ENCODE data around the gene ITGB7. TPM values are rescaled to one million over a fixed set of nuclear protein-coding genes. Genes with fewer than 3 reads are reported as not detected.

ITGB7 gene
- total and polyA plus RNA-seq, 10 of the 15 experiments (the other 5 are each of a cell fraction or from before 2014, with no cell fraction given): 54.5 to 487 (median 252) TPM

- TF ChIP-seq ASH2L (IDR thresholded peaks at IDR 0.05; ENCODE audit: borderline replicate concordance, low read depth) (no peak), ZNF24 (IDR thresholded peaks at IDR 0.05) (no peak), MTA2 (IDR thresholded peaks at IDR 0.05; ENCODE audit: low read depth) (peak; percentile 47), MEF2B (IDR thresholded peaks at IDR 0.05; ENCODE audit: partially characterized antibody, poor library complexity, severe bottlenecking) (peak; percentile 37), NBN (IDR thresholded peaks at IDR 0.05) (peak; percentile 82), SMAD5 (IDR thresholded peaks at IDR 0.05; ENCODE audit: low read depth) (no peak), GATAD2B (conservative IDR thresholded peaks at IDR 0.05; ENCODE audit: low read depth) (no peak; the same call in none of the 2 replicates), SUPT20H (IDR thresholded peaks at IDR 0.05; ENCODE audit: borderline replicate concordance, control insufficient read depth, low read depth, low read length) (no peak), ZBTB33 (IDR thresholded peaks at IDR 0.05) (no peak), YY1 (IDR thresholded peaks at IDR 0.05; ENCODE audit: low read depth, low read length) (no peak), IKZF1 (conservative IDR thresholded peaks at IDR 0.05) (peak; percentile 10), JUNB (IDR thresholded peaks at IDR 0.05) (no peak), SREBF2 (IDR thresholded peaks at IDR 0.05; ENCODE audit: low read length) (no peak), DPF2 (IDR thresholded peaks at IDR 0.05) (peak; percentile 60), ZSCAN29 (IDR thresholded peaks at IDR 0.05) (no peak), CREM (IDR thresholded peaks at IDR 0.05; ENCODE audit: low read depth) (no peak), RBBP5 (conservative IDR thresholded peaks at IDR 0.05) (no peak), ATF7 (IDR thresholded peaks at IDR 0.05; ENCODE audit: low read depth) (no peak), PML (IDR thresholded peaks at IDR 0.05; ENCODE audit: low read length) (no peak), TCF7 (IDR thresholded peaks at IDR 0.05; ENCODE audit: borderline replicate concordance) (no peak)
- TF ChIP-seq, protein P1, sequence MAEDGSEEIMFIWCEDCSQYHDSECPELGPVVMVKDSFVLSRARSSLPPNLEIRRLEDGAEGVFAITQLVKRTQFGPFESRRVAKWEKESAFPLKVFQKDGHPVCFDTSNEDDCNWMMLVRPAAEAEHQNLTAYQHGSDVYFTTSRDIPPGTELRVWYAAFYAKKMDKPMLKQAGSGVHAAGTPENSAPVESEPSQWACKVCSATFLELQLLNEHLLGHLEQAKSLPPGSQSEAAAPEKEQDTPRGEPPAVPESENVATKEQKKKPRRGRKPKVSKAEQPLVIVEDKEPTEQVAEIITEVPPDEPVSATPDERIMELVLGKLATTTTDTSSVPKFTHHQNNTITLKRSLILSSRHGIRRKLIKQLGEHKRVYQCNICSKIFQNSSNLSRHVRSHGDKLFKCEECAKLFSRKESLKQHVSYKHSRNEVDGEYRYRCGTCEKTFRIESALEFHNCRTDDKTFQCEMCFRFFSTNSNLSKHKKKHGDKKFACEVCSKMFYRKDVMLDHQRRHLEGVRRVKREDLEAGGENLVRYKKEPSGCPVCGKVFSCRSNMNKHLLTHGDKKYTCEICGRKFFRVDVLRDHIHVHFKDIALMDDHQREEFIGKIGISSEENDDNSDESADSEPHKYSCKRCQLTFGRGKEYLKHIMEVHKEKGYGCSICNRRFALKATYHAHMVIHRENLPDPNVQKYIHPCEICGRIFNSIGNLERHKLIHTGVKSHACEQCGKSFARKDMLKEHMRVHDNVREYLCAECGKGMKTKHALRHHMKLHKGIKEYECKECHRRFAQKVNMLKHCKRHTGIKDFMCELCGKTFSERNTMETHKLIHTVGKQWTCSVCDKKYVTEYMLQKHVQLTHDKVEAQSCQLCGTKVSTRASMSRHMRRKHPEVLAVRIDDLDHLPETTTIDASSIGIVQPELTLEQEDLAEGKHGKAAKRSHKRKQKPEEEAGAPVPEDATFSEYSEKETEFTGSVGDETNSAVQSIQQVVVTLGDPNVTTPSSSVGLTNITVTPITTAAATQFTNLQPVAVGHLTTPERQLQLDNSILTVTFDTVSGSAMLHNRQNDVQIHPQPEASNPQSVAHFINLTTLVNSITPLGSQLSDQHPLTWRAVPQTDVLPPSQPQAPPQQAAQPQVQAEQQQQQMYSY (CRISPR knock-in tag; IDR thresholded peaks at IDR 0.05): no peak
- TF ChIP-seq, protein P2, sequence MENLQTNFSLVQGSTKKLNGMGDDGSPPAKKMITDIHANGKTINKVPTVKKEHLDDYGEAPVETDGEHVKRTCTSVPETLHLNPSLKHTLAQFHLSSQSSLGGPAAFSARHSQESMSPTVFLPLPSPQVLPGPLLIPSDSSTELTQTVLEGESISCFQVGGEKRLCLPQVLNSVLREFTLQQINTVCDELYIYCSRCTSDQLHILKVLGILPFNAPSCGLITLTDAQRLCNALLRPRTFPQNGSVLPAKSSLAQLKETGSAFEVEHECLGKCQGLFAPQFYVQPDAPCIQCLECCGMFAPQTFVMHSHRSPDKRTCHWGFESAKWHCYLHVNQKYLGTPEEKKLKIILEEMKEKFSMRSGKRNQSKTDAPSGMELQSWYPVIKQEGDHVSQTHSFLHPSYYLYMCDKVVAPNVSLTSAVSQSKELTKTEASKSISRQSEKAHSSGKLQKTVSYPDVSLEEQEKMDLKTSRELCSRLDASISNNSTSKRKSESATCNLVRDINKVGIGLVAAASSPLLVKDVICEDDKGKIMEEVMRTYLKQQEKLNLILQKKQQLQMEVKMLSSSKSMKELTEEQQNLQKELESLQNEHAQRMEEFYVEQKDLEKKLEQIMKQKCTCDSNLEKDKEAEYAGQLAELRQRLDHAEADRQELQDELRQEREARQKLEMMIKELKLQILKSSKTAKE (IDR thresholded peaks at IDR 0.05; ENCODE audit: low read depth, poor library complexity, severe bottlenecking): peak; percentile 24
- TF ChIP-seq, protein P3, sequence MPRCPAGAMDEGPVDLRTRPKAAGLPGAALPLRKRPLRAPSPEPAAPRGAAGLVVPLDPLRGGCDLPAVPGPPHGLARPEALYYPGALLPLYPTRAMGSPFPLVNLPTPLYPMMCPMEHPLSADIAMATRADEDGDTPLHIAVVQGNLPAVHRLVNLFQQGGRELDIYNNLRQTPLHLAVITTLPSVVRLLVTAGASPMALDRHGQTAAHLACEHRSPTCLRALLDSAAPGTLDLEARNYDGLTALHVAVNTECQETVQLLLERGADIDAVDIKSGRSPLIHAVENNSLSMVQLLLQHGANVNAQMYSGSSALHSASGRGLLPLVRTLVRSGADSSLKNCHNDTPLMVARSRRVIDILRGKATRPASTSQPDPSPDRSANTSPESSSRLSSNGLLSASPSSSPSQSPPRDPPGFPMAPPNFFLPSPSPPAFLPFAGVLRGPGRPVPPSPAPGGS (IDR thresholded peaks at IDR 0.05; ENCODE audit: borderline replicate concordance, insufficient read depth, low read depth, low read length, poor library complexity, severe bottlenecking): no peak
These were observed 14.4 kb upstream of the ITGB7 start (continued) for GRCh38 chr12:53221203-53222080.

Data from GM12878 (cell line).